Epithelial cell of proximal tubule (primary cell): ENCODE data around the gene PAM16. TPM values are rescaled to one million over a fixed set of nuclear protein-coding genes. Genes with fewer than 3 reads are reported as not detected.
"Not testable (repeated sequence)": the region's sequence is repeated elsewhere in the genome, so short reads cannot be mapped to it uniquely, and the experiment has no call there.

Experiments
- DNase-seq: peaks from one replicate; pipeline ENCODE4 v3.0.0-alpha.2; 2011; ENCODE audit warnings: low read depth
- H3K4me3 ChIP-seq: 2 replicates; pipeline ENCODE4 v1.5.1; 2011; ENCODE audit warnings: low read depth, mild to moderate bottlenecking, low read length
- CTCF ChIP-seq: conservative IDR thresholded peaks from 2 replicates; pipeline ENCODE4 v1.5.1; 2012; ENCODE audit warnings: low read depth, mild to moderate bottlenecking, low read length
- total RNA-seq: library from RNA; depleted of rRNA; stranded (reverse); fragments of >200 nt; gene quantifications from 2 replicates; pipeline ENCODE4 v1.2.3, GENCODE V29; 2015

Gene PAM16
- total RNA-seq, 1 donor from 2014 or later, result 75.1 TPM

- no peak overlapping the region for H3K4me3 ChIP-seq
- no peak for DNase-seq
- no peak for TF ChIP-seq CTCF
Observed at GRCh38 chr16:4349332-4349731, 1.8 kb downstream of the PAM16 start.

GRCh38 chr16:4347765-4348509, 3.2 kb downstream of the PAM16 start:
- H3K4me3 ChIP-seq, result no peak overlapping the region
- DNase-seq, result no peak
- TF ChIP-seq CTCF, result no peak

GRCh38 chr16:4347010-4347409, 4.1 kb downstream of the PAM16 start:
- DNase-seq, result no peak
- no peak overlapping the region for H3K4me3 ChIP-seq
- TF ChIP-seq CTCF, result no peak

- DNase-seq, result no peak
- no peak overlapping the region for H3K4me3 ChIP-seq
- no peak for TF ChIP-seq CTCF
Observed at GRCh38 chr16:4345836-4346781, 5.0 kb downstream of the PAM16 start.

- H3K4me3 ChIP-seq, result no peak overlapping the region
- TF ChIP-seq CTCF, result no peak
- DNase-seq, result no peak
Observed at GRCh38 chr16:4344983-4345835, 5.9 kb downstream of the PAM16 start.

GRCh38 chr16:4344300-4344982, 6.7 kb downstream of the PAM16 start:
- H3K4me3 ChIP-seq, DNase-seq: not testable (repeated sequence)
